ENCODE data around the gene ATP12A.

Gene ATP12A

DNA sequence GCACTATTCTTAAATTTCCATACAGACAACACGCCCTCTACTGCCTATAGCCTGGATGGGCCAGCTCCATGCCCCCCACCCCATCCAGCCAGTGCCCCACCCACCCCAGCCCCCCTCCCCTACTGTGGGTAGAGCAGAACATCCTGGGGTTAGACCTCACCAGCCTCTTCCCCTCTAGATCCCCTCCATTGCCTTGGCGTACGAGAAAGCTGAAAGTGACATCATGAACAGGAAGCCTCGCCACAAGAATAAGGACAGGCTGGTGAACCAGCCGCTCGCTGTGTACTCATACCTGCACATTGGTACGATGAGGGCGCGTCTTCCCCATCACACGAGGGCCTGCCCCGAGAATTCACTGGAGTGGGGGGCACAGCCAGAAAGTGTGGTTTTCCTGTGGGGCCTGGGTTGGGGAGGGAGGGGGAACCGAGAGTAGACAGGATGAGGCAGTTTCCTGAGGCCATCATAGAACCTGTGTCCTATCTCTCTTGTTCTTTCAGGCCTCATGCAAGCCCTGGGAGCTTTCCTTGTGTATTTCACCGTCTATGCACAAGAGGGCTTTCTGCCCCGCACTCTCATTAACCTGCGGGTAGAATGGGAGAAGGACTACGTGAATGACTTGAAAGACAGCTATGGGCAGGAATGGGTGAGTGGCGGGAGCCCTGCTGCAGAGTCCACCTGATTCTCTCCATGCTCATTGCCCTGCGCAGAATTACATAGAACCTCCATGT, 29.1 kb downstream of the ATP12A start:
- H2BK15ac ChIP-seq (ENCODE audit: low read length), result no peak overlapping the region
- no CpG with 5 or more reads among the region's 18 CpGs for WGBS, 2 donors (ENCODE audit: extremely low coverage in 2 of 2, insufficient read length in 2 of 2, insufficient replicate concordance in 1 of 2)
- no peak overlapping the region for H2BK12ac ChIP-seq (ENCODE audit: low read length)
- no peaks in the 10 kb centered on the region for H3K9me3 ChIP-seq (replicated peaks in 1 of 2; ENCODE audit: control insufficient read depth in 2 of 2, insufficient read depth in 1 of 2, low read depth in 1 of 2, low read length in 2 of 2)
- H3K18ac ChIP-seq (ENCODE audit: low read length), result peak overlapping the region; percentile 50
- H4K8ac ChIP-seq (ENCODE audit: low read depth, low read length), result no peak overlapping the region
- H2AK5ac ChIP-seq (ENCODE audit: low read depth, low read length), result no peak overlapping the region
- no peak overlapping the region for H3K4me3 ChIP-seq (ENCODE audit: low read length in 2 of 2)
- H3K23ac ChIP-seq (ENCODE audit: low read depth, low read length, poor library complexity), result no peak overlapping the region
- H3K27me3 ChIP-seq (ENCODE audit: control insufficient read depth in 3 of 3, insufficient read depth in 3 of 3, low read depth in 1 of 3, low read length in 3 of 3), result no peaks in the 10 kb centered on the region
- no peak overlapping the region for H2AFZ ChIP-seq (ENCODE audit: low read length)
- no peak overlapping the region for H4K91ac ChIP-seq (ENCODE audit: low read depth, low read length, poor library complexity)
- no peak overlapping the region for H3K14ac ChIP-seq (ENCODE audit: low read length)
- no peaks in the 10 kb centered on the region for H3K79me1 ChIP-seq (ENCODE audit: low read depth, low read length)
- H3K4me1 ChIP-seq (ENCODE audit: control insufficient read depth in 2 of 2, insufficient read depth in 1 of 2, low read depth in 1 of 2, low read length in 2 of 2), result no peaks in the 10 kb centered on the region
- no peaks in the 10 kb centered on the region for H3K36me3 ChIP-seq (replicated peaks in 1 of 2; ENCODE audit: control insufficient read depth in 2 of 2, insufficient read depth in 2 of 2, low read length in 2 of 2)
- H3K27ac ChIP-seq (replicated peaks; ENCODE audit: low read length), result no peak overlapping the region
- H2BK5ac ChIP-seq (ENCODE audit: low read length), result no peak overlapping the region
- no peak for DNase-seq (ENCODE audit: low spot score)
- no peak overlapping the region for H3K4ac ChIP-seq (ENCODE audit: low read length)
- no peak overlapping the region for H3K4me2 ChIP-seq (ENCODE audit: insufficient read depth, low read length, poor library complexity, severe bottlenecking)
- no peak overlapping the region for H3K9ac ChIP-seq (ENCODE audit: low read depth, low read length, poor library complexity)
- H2BK120ac ChIP-seq (ENCODE audit: low read depth, low read length), result no peak overlapping the region

DNA sequence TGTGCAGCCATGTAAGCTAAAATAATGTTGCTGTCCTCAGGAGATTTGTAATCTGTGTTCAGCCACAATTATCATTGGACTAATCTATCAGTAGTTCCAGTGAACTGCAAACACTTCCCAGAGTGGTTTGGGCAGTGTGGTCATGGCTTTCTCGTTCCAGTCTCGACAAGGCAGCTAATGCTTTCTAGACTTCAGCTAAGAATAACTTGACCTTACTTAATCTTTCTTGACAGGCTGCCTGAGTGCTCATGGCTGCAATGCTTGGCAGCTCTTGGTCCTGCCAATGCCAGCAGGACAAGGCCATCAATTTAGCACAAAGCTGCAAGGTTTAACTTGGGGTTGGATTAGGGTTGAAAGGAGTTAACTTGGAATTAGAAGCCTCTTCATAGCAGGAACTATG, 32.8 kb downstream of the ATP12A start:
- Histone ChIP-seq H3K4me1 (ENCODE audit: control insufficient read depth in 2 of 2, insufficient read depth in 1 of 2, low read depth in 1 of 2, low read length in 2 of 2) (no peaks in the 10 kb centered on the region), H2BK5ac (ENCODE audit: low read length) (no peak overlapping the region), H3K36me3 (replicated peaks in 1 of 2; ENCODE audit: control insufficient read depth in 2 of 2, insufficient read depth in 2 of 2, low read length in 2 of 2) (no peaks in the 10 kb centered on the region), H3K18ac (ENCODE audit: low read length) (no peak overlapping the region), H2AK5ac (ENCODE audit: low read depth, low read length) (no peak overlapping the region), H2BK15ac (ENCODE audit: low read length) (no peak overlapping the region), H3K9me3 (replicated peaks in 1 of 2; ENCODE audit: control insufficient read depth in 2 of 2, insufficient read depth in 1 of 2, low read depth in 1 of 2, low read length in 2 of 2) (no peaks in the 10 kb centered on the region), H4K8ac (ENCODE audit: low read depth, low read length) (no peak overlapping the region), H3K14ac (ENCODE audit: low read length) (no peak overlapping the region), H2BK120ac (ENCODE audit: low read depth, low read length) (no peak overlapping the region), H4K91ac (ENCODE audit: low read depth, low read length, poor library complexity) (no peak overlapping the region), H3K4ac (ENCODE audit: low read length) (no peak overlapping the region), H3K23ac (ENCODE audit: low read depth, low read length, poor library complexity) (no peak overlapping the region), H2AFZ (ENCODE audit: low read length) (no peak overlapping the region), H3K9ac (ENCODE audit: low read depth, low read length, poor library complexity) (no peak overlapping the region), H2BK12ac (ENCODE audit: low read length) (no peak overlapping the region), H3K4me2 (ENCODE audit: insufficient read depth, low read length, poor library complexity, severe bottlenecking) (no peak overlapping the region), H3K4me3 (ENCODE audit: low read length in 2 of 2) (no peak overlapping the region), H3K79me1 (ENCODE audit: low read depth, low read length) (no peaks in the 10 kb centered on the region), H3K27ac (replicated peaks; ENCODE audit: low read length) (no peak overlapping the region), H3K27me3 (ENCODE audit: control insufficient read depth in 3 of 3, insufficient read depth in 3 of 3, low read depth in 1 of 3, low read length in 3 of 3) (no peaks in the 10 kb centered on the region)
- no peak for DNase-seq (ENCODE audit: low spot score)
- WGBS, 2 donors (ENCODE audit: extremely low coverage in 2 of 2, insufficient read length in 2 of 2, insufficient replicate concordance in 1 of 2), result no CpG with 5 or more reads among the region's 2 CpGs

DNA sequence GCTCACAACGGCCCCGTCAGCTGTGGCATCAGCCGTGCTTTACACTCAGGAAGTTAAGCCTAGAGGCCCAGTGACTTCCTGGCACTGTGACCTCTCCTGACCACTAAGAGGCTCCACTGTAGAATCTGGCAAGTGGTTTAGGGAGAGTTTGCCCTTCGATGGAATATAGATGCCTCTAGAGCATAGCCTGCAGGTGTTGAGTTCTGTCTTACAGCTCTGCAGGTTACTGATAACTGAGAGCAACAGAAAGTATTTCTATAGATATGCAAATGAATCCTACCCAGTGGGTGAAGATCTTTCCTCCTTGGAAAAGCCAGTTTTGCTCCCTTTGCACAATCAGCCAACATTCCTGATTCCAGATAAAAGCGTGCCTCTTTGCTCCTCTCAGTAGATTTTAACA, 35.8 kb downstream of the ATP12A start:
- no peak overlapping the region for H3K4ac ChIP-seq (ENCODE audit: low read length)
- H3K9ac ChIP-seq (ENCODE audit: low read depth, low read length, poor library complexity), result no peak overlapping the region
- no peaks in the 10 kb centered on the region for H3K79me1 ChIP-seq (ENCODE audit: low read depth, low read length)
- no peak for DNase-seq (ENCODE audit: low spot score)
- H3K14ac ChIP-seq (ENCODE audit: low read length), result no peak overlapping the region
- H2BK120ac ChIP-seq (ENCODE audit: low read depth, low read length), result no peak overlapping the region
- no peak overlapping the region for H2AK5ac ChIP-seq (ENCODE audit: low read depth, low read length)
- H3K4me3 ChIP-seq (ENCODE audit: low read length in 2 of 2), result no peak overlapping the region
- H3K27me3 ChIP-seq (ENCODE audit: control insufficient read depth in 3 of 3, insufficient read depth in 3 of 3, low read depth in 1 of 3, low read length in 3 of 3), result no peaks in the 10 kb centered on the region
- no peak overlapping the region for H2BK15ac ChIP-seq (ENCODE audit: low read length)
- no peak overlapping the region for H4K91ac ChIP-seq (ENCODE audit: low read depth, low read length, poor library complexity)
- no peaks in the 10 kb centered on the region for H3K36me3 ChIP-seq (replicated peaks in 1 of 2; ENCODE audit: control insufficient read depth in 2 of 2, insufficient read depth in 2 of 2, low read length in 2 of 2)
- no peaks in the 10 kb centered on the region for H3K9me3 ChIP-seq (replicated peaks in 1 of 2; ENCODE audit: control insufficient read depth in 2 of 2, insufficient read depth in 1 of 2, low read depth in 1 of 2, low read length in 2 of 2)
- no peak overlapping the region for H2BK5ac ChIP-seq (ENCODE audit: low read length)
- no peak overlapping the region for H3K23ac ChIP-seq (ENCODE audit: low read depth, low read length, poor library complexity)
- no peak overlapping the region for H3K4me2 ChIP-seq (ENCODE audit: insufficient read depth, low read length, poor library complexity, severe bottlenecking)
- no peak overlapping the region for H3K18ac ChIP-seq (ENCODE audit: low read length)
- WGBS, 2 donors (ENCODE audit: extremely low coverage in 2 of 2, insufficient read length in 2 of 2, insufficient replicate concordance in 1 of 2), result no CpG with 5 or more reads among the region's 5 CpGs
- H2AFZ ChIP-seq (ENCODE audit: low read length), result no peak overlapping the region
- H3K27ac ChIP-seq (replicated peaks; ENCODE audit: low read length), result no peak overlapping the region
- no peak overlapping the region for H4K8ac ChIP-seq (ENCODE audit: low read depth, low read length)
- no peaks in the 10 kb centered on the region for H3K4me1 ChIP-seq (ENCODE audit: control insufficient read depth in 2 of 2, insufficient read depth in 1 of 2, low read depth in 1 of 2, low read length in 2 of 2)
- no peak overlapping the region for H2BK12ac ChIP-seq (ENCODE audit: low read length)

DNA sequence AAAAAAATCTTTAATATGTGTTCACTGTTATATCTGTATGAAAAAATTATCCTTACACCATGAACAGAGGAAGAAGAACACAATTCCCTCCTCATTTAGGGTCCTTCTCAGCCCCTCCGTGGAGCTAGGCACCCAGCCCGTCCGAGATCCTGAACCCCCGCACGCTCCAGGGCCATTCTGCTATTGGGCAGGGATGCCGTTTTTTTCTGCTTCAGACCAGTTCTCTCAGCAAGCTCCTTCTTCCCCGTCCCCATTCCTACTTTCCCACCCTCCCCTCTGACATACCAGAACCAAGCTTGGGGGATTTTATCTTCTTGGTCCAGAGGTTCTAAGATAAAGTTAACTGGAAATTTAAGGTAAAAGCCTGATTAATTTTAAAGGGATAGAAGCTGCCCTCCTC, 36.2 kb downstream of the ATP12A start:
- H4K8ac ChIP-seq (ENCODE audit: low read depth, low read length), result no peak overlapping the region
- H2AFZ ChIP-seq (ENCODE audit: low read length), result no peak overlapping the region
- no peak overlapping the region for H2AK5ac ChIP-seq (ENCODE audit: low read depth, low read length)
- no peak overlapping the region for H2BK120ac ChIP-seq (ENCODE audit: low read depth, low read length)
- H3K9me3 ChIP-seq (replicated peaks in 1 of 2; ENCODE audit: control insufficient read depth in 2 of 2, insufficient read depth in 1 of 2, low read depth in 1 of 2, low read length in 2 of 2), result no peaks in the 10 kb centered on the region
- no peak overlapping the region for H2BK15ac ChIP-seq (ENCODE audit: low read length)
- H3K23ac ChIP-seq (ENCODE audit: low read depth, low read length, poor library complexity), result no peak overlapping the region
- H2BK12ac ChIP-seq (ENCODE audit: low read length), result no peak overlapping the region
- H3K36me3 ChIP-seq (replicated peaks in 1 of 2; ENCODE audit: control insufficient read depth in 2 of 2, insufficient read depth in 2 of 2, low read length in 2 of 2), result no peaks in the 10 kb centered on the region
- H3K9ac ChIP-seq (ENCODE audit: low read depth, low read length, poor library complexity), result no peak overlapping the region
- no peak for DNase-seq (ENCODE audit: low spot score)
- H3K4me3 ChIP-seq (ENCODE audit: low read length in 2 of 2), result no peak overlapping the region
- whole genome bisulfite sequencing, 2 donors (ENCODE audit: extremely low coverage in 2 of 2, insufficient read length in 2 of 2, insufficient replicate concordance in 1 of 2), result no CpG with 5 or more reads among the region's 7 CpGs
- H3K14ac ChIP-seq (ENCODE audit: low read length), result no peak overlapping the region
- no peaks in the 10 kb centered on the region for H3K79me1 ChIP-seq (ENCODE audit: low read depth, low read length)
- no peak overlapping the region for H4K91ac ChIP-seq (ENCODE audit: low read depth, low read length, poor library complexity)
- H3K4me1 ChIP-seq (ENCODE audit: control insufficient read depth in 2 of 2, insufficient read depth in 1 of 2, low read depth in 1 of 2, low read length in 2 of 2), result no peaks in the 10 kb centered on the region
- H3K27me3 ChIP-seq (ENCODE audit: control insufficient read depth in 3 of 3, insufficient read depth in 3 of 3, low read depth in 1 of 3, low read length in 3 of 3), result no peaks in the 10 kb centered on the region
- no peak overlapping the region for H3K27ac ChIP-seq (replicated peaks; ENCODE audit: low read length)
- H3K4ac ChIP-seq (ENCODE audit: low read length), result no peak overlapping the region
- H3K4me2 ChIP-seq (ENCODE audit: insufficient read depth, low read length, poor library complexity, severe bottlenecking), result no peak overlapping the region
- no peak overlapping the region for H3K18ac ChIP-seq (ENCODE audit: low read length)
- no peak overlapping the region for H2BK5ac ChIP-seq (ENCODE audit: low read length)
